Stimulated activated CD4-positive, alpha-beta T cell treated with anti-CD3 and anti-CD28 coated beads, TNF-alpha, amount 100 ng/mL, for 48 hours (primary cell): ENCODE results near the gene TMEM125.

Source experiments
- DNase-seq, 3 donors: peaks; one replicate each; pipeline ENCODE4 v3.0.0-alpha.2; 2020; ENCODE audit warnings: low read depth in 3 of 3

The TMEM125 gene

GRCh38 chr1:43293896-43294760 is 24.3 kb downstream of the TMEM125 start:
- no peak for DNase-seq

GRCh38 chr1:43294761-43295160 is 25.0 kb downstream of the TMEM125 start:
- DNase-seq = no peak

GRCh38 chr1:43296207-43296606 is 26.4 kb downstream of the TMEM125 start:
- no peak for DNase-seq

GRCh38 chr1:43298055-43298454 is 28.3 kb downstream of the TMEM125 start:
- DNase-seq = no peak

GRCh38 chr1:43299101-43299500 is 29.3 kb downstream of the TMEM125 start:
- DNase-seq = no peak

- DNase-seq = no peak
Observed at GRCh38 chr1:43300378-43301094, 30.8 kb downstream of the TMEM125 start, which contains the start of gene TIE1. TIE1 (plus strand) TSS chr1:43300982; CDS start chr1:43301072, 90 bp downstream.

GRCh38 chr1:43302201-43302600 is 32.4 kb downstream of the TMEM125 start:
- DNase-seq = no peak

GRCh38 chr1:43302721-43303470 is 33.1 kb downstream of the TMEM125 start:
- DNase-seq = no peak

- no peak for DNase-seq
Observed at GRCh38 chr1:43303471-43304313, 33.9 kb downstream of the TMEM125 start.

GRCh38 chr1:43304314-43304681 is 34.5 kb downstream of the TMEM125 start:
- no peak for DNase-seq

GRCh38 chr1:43304771-43305300 is 35.1 kb downstream of the TMEM125 start:
- DNase-seq = no peak

- DNase-seq = no peak
Observed at GRCh38 chr1:43305461-43305860, 35.7 kb downstream of the TMEM125 start.

GRCh38 chr1:43305926-43306687 is 36.3 kb downstream of the TMEM125 start:
- no peak for DNase-seq

GRCh38 chr1:43306688-43307457 is 37.1 kb downstream of the TMEM125 start:
- no peak for DNase-seq

- no peak for DNase-seq
Observed at GRCh38 chr1:43307458-43308158, 37.8 kb downstream of the TMEM125 start.

- DNase-seq = no peak
Observed at GRCh38 chr1:43308635-43309404, 39.0 kb downstream of the TMEM125 start.

- DNase-seq = no peak
Observed at GRCh38 chr1:43309405-43310025, 39.7 kb downstream of the TMEM125 start.

- no peak for DNase-seq
Observed at GRCh38 chr1:43311521-43311920, 41.7 kb downstream of the TMEM125 start.
